ENCODE measurements around the gene CDC73. TPM values are rescaled to one million over a fixed set of nuclear protein-coding genes. Genes with fewer than 3 reads are reported as not detected.

CDC73 gene
- total RNA-seq, 2 donors from 2014 or later: 61.2 to 62.8 TPM

DNA sequence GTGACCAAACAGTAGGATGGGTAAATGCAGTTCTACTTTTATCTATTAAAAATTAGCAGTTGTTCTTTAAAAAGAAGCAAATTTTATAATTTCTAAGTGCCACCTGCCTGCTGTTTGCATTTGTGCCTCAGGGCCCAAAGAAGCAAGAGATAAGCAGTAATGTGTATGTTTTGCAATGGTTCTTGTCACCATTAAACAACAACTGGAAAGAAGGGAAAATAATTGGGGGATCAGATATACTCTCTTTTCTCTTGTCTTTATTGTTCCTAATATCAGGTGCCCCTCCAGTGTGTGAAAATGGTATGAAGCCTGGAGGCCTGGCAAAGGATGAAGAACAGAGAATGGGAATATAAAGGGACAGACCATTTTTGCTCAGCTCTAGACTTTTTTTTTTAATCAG, 55.0 kb downstream of the CDC73 start:
- Histone ChIP-seq H3K27me3 (replicated peaks; ENCODE audit: insufficient read depth) (no peaks in the 10 kb centered on the region), H3K27ac (no peak overlapping the region), H3K9me3 (no peaks in the 10 kb centered on the region), H3K4me3 (no peak overlapping the region), H3K36me3 (no peaks in the 10 kb centered on the region), H3K4me1 (ENCODE audit: control insufficient read depth in 1 of 2, low read depth in 2 of 2) (peaks cover 8 to 17% of the 10 kb centered on the region in 2 donors)
- TF ChIP-seq, protein P1, sequence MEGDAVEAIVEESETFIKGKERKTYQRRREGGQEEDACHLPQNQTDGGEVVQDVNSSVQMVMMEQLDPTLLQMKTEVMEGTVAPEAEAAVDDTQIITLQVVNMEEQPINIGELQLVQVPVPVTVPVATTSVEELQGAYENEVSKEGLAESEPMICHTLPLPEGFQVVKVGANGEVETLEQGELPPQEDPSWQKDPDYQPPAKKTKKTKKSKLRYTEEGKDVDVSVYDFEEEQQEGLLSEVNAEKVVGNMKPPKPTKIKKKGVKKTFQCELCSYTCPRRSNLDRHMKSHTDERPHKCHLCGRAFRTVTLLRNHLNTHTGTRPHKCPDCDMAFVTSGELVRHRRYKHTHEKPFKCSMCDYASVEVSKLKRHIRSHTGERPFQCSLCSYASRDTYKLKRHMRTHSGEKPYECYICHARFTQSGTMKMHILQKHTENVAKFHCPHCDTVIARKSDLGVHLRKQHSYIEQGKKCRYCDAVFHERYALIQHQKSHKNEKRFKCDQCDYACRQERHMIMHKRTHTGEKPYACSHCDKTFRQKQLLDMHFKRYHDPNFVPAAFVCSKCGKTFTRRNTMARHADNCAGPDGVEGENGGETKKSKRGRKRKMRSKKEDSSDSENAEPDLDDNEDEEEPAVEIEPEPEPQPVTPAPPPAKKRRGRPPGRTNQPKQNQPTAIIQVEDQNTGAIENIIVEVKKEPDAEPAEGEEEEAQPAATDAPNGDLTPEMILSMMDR (IDR thresholded peaks at IDR 0.05): no peak
- DNase-seq (ENCODE audit: low spot score): no peak
- no peak for ATAC-seq (ENCODE audit: insufficient number of reproducible peaks, low FRiP score, low read depth)

DNA sequence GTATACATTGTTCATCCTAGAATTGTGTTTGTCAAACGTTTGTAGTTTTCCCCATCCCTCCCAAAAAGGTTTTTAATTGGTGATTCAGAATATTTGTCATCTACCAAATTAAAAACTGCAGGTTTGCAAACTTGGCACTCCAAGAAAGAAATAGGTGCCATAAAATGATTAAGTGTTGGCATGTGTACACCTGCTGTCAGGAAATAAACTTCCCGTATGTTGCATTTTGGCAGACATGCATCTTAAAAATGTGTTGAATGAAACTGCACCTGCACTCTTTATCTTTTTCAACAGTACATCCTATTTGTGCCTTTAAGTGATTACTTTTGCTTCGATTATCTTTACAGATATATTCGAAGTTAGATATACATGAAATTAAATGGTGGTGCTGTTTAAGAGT, 57.3 kb downstream of the CDC73 start:
- no peak for ATAC-seq (ENCODE audit: insufficient number of reproducible peaks, low FRiP score, low read depth)
- TF ChIP-seq, protein P1 (IDR thresholded peaks at IDR 0.05): no peak
- no peaks in the 10 kb centered on the region for H3K36me3 ChIP-seq
- no peak overlapping the region for H3K27ac ChIP-seq
- no peaks in the 10 kb centered on the region for H3K27me3 ChIP-seq (replicated peaks; ENCODE audit: insufficient read depth)
- H3K4me1 ChIP-seq (ENCODE audit: control insufficient read depth in 1 of 2, low read depth in 2 of 2): peaks cover 16 to 28% of the 10 kb centered on the region in 2 donors
- H3K9me3 ChIP-seq: no peaks in the 10 kb centered on the region
- no peak overlapping the region for H3K4me3 ChIP-seq
- no peak for DNase-seq (ENCODE audit: low spot score)

DNA sequence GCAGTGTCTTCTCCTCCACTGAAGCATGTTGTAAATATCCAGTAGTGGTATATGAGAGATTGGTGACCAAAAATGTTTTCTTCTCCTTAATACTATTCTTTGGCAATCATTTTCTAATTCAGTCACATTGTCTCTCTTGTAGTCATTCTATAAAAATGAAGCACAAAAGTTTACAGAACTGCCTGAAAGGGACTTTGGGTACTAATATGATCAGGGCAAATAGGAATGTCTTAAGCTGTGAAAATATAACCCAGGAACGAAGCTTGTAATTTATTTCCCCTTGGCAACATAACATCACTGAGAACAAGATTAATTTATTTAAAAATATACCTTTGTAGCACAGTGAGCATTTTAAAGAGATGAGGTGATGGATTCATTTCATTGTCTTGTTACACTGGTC, 59.7 kb downstream of the CDC73 start:
- Histone ChIP-seq H3K4me3 (peak overlapping the region; percentile 29), H3K27ac (peak overlapping the region; percentile 6), H3K27me3 (replicated peaks; ENCODE audit: insufficient read depth) (no peaks in the 10 kb centered on the region), H3K36me3 (no peaks in the 10 kb centered on the region), H3K4me1 (ENCODE audit: control insufficient read depth in 1 of 2, low read depth in 2 of 2) (peaks cover 27 to 41% of the 10 kb centered on the region in 2 donors), H3K9me3 (no peaks in the 10 kb centered on the region)
- ATAC-seq (ENCODE audit: insufficient number of reproducible peaks, low FRiP score, low read depth) (no peak), DNase-seq (ENCODE audit: low spot score) (no peak)
- TF ChIP-seq, protein P1 (IDR thresholded peaks at IDR 0.05): no peak

DNA sequence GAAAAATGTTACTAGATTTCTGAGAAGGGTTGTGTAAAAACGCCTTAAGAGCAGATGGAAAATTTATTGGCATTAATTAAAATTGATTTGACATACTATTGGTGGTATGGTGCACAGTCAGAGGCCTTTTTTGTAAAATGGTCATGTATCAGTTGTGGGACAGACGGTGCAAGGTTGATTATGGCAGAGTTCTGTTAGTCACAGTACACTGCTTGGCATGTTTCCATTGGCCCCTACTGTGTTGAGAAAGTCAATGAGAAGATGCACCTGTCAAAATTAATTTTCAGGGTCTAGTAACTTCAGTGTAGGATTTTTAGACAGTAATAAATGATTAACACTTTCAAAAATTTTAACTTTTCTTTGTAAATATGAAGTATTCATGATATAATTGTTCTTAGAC, 60.2 kb downstream of the CDC73 start:
- H3K9me3 ChIP-seq: no peaks in the 10 kb centered on the region
- TF ChIP-seq, protein P1 (IDR thresholded peaks at IDR 0.05): no peak
- H3K27ac ChIP-seq: peak overlapping the region in 1 of 2 donors; percentile 6
- DNase-seq (ENCODE audit: low spot score) (no peak), ATAC-seq (ENCODE audit: insufficient number of reproducible peaks, low FRiP score, low read depth) (no peak)
- H3K4me1 ChIP-seq (ENCODE audit: control insufficient read depth in 1 of 2, low read depth in 2 of 2): peaks cover 31 to 46% of the 10 kb centered on the region in 2 donors
- no peaks in the 10 kb centered on the region for H3K36me3 ChIP-seq
- no peaks in the 10 kb centered on the region for H3K27me3 ChIP-seq (replicated peaks; ENCODE audit: insufficient read depth)
- H3K4me3 ChIP-seq: no peak overlapping the region

DNA sequence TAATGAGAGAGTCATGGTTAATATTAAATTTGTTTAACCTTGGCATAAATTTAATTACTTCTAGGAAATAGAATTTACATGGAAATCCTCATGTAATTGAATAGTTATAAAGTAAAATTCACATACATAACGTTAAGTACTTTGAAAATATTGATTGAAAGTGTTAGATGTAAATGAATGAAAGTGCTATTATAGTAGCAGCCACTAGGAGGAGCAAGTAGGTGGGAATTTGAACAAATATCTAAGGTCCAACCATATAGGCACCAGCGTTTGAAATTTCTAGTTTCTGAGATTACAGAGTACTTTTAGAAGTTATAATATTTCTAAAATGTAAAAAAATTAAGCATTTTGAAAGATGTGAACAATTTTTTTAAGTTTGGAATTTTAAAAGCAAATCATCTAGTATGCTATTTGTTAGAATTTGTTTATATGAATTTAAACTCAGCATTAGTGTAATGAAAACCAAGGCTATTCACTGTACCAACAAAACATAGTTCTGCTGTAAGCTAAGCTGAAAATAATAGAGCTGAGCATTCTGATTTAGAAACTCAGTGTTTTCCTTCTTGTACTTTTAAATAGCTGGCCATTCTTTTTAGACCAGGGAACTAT, 61.3 kb downstream of the CDC73 start:
- peak overlapping the region; percentile 29 for H3K4me3 ChIP-seq
- ATAC-seq (ENCODE audit: insufficient number of reproducible peaks, low FRiP score, low read depth): no peak

More for the DNA sequence above, 61.3 kb downstream of the CDC73 start:
- Histone ChIP-seq H3K4me1 (ENCODE audit: control insufficient read depth in 1 of 2, low read depth in 2 of 2) (peaks cover 42 to 57% of the 10 kb centered on the region in 2 donors), H3K36me3 (no peaks in the 10 kb centered on the region), H3K27me3 (replicated peaks; ENCODE audit: insufficient read depth) (no peaks in the 10 kb centered on the region), H3K9me3 (no peaks in the 10 kb centered on the region), H3K27ac (no peak overlapping the region)
- TF ChIP-seq, protein P1 (IDR thresholded peaks at IDR 0.05): peak; percentile 69
- DNase-seq (ENCODE audit: low spot score): no peak
